Sigmoid colon (tissue), 7 donors: ENCODE measurements around the gene ARMH3. TPM values are rescaled to one million over a fixed set of nuclear protein-coding genes. Genes with fewer than 3 reads are reported as not detected.

Source experiments
- DNase-seq: peaks from one replicate; pipeline ENCODE4 v3.0.0-alpha.2; 2019
- H3K27ac ChIP-seq, 4 donors: fragments of 200-600 bp; sonication (generic); one replicate each; pipeline ENCODE4 v1.5.1; 2016 to 2019; ENCODE audit warnings: mild to moderate bottlenecking in 1 of 4
- H3K27me3 ChIP-seq, 3 donors: fragments of 200-600 bp; sonication (generic); one replicate each; pipeline ENCODE4 v1.5.1; 2019; ENCODE audit warnings: mild to moderate bottlenecking in 1 of 3
- H3K36me3 ChIP-seq, 4 donors: fragments of 200-600 bp; sonication (generic); one replicate each; pipeline ENCODE4 v1.5.1; 2016 to 2019
- H3K4me1 ChIP-seq, 4 donors: fragments of 200-600 bp; sonication (generic); one replicate each; pipeline ENCODE4 v1.5.1; 2017 to 2019
- H3K4me3 ChIP-seq, 4 donors: fragments of 200-600 bp; sonication (generic); one replicate each; pipeline ENCODE4 v1.5.1; 2017 to 2019; ENCODE audit warnings: mild to moderate bottlenecking in 2 of 4, moderate library complexity in 1 of 4
- H3K9me3 ChIP-seq, 4 donors: fragments of 200-600 bp in 3 of 4; sonication (generic) in 3 of 4; one replicate each; pipeline versions ENCODE4 v1.5.1 to v1.6.1; 2013 to 2019
- EP300 ChIP-seq, 4 donors: sonication (generic); formaldehyde crosslinking; IDR thresholded peaks; one replicate each; pipeline ENCODE4 v1.6.1; 2017; ENCODE audit warnings: antibody characterized with exemption in 4 of 4
- POLR2A ChIP-seq, 2 donors: fragments of 450-650 bp; IDR thresholded peaks; one replicate each; pipeline ENCODE4 v1.6.1; 2016; ENCODE audit warnings: antibody characterized with exemption in 2 of 2, mild to moderate bottlenecking in 2 of 2, moderate library complexity in 2 of 2
- POLR2AphosphoS5 ChIP-seq, 4 donors: sonication (generic); formaldehyde crosslinking; IDR thresholded peaks; one replicate each; pipeline ENCODE4 v1.6.1; 2017; ENCODE audit warnings: antibody characterized with exemption in 4 of 4
- WGBS, 2 donors: extraction: QIAGEN DNeasy Blood & Tissue Kit; methylation state at CpG; one replicate each; pipeline ENCODE4 v1.1.7; 2013; 5-methylcytosine and 5-hydroxymethylcytosine counted together
- intact Hi-C: fragments of 100-400 bp; cut with DNase I; formaldehyde crosslinking; loops from one replicate; pipeline ENCODE4 v1.15.1; 2023
- polyA plus RNA-seq, 3 donors: library from polyadenylated mRNA; stranded (reverse); fragments of 200-250 nt; gene quantifications; one replicate each; pipeline ENCODE4 v1.2.3, GENCODE V29; 2013
- total RNA-seq, 4 donors: library from RNA; depleted of rRNA; stranded (reverse); fragments of >200 nt; gene quantifications; one replicate each; pipeline ENCODE4 v1.1.0, GENCODE V29; 2016
- TF ChIP-seq, protein P1 (sequence below), 4 experiments: fragments of 450-650 bp in 3 of 4; fragments of 200-600 bp in 1 of 4; IDR thresholded peaks; one replicate each; pipeline ENCODE4 v1.5.1; 2016 to 2019; ENCODE audit warnings: antibody characterized with exemption in 4 of 4, mild to moderate bottlenecking in 3 of 4, moderate library complexity in 2 of 4
- donor health status: healthy with polysubstance abuse.
- donor health status: Bipolar disorder and iron deficiency.
- donor health status: healthy.

Gene ARMH3
- total and polyA plus RNA-seq, 7 donors: 17.4 to 23.2 (median 19.1) TPM

DNA sequence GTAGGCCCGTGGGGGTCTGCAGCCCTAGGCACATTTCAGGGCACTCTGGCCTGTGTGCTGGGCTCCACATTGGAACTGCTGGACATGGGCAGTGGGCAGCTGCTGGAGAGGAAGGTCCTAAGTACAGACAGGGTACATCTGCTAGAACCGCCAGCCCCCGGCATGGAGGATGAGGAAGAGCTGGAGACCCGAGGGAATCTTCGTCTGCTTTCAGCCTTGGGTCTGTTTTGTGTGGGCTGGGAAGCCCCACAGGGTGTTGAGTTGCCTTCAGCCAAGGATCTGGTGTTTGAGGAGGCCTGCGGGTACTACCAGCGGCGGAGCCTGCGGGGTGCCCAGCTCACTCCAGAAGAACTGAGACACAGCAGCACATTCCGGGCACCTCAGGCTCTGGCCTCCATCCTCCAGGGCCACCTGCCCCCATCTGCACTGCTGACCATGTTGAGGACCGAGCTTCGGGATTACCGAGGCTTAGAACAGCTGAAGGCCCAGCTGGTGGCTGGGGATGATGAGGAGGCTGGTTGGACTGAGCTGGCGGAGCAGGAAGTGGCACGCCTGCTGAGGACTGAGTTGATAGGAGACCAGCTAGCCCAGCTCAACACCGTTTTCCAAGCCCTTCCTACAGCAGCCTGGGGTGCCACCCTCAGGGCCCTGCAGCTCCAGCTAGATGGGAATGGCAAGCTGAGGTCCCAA, 10.6 kb upstream of the ARMH3 start:
- no peaks in the 10 kb centered on the region for H3K27me3 ChIP-seq
- 60 to 81% methylated on average over 16 of the region's 16 CpGs for WGBS, 2 donors
- TF ChIP-seq, protein P1, sequence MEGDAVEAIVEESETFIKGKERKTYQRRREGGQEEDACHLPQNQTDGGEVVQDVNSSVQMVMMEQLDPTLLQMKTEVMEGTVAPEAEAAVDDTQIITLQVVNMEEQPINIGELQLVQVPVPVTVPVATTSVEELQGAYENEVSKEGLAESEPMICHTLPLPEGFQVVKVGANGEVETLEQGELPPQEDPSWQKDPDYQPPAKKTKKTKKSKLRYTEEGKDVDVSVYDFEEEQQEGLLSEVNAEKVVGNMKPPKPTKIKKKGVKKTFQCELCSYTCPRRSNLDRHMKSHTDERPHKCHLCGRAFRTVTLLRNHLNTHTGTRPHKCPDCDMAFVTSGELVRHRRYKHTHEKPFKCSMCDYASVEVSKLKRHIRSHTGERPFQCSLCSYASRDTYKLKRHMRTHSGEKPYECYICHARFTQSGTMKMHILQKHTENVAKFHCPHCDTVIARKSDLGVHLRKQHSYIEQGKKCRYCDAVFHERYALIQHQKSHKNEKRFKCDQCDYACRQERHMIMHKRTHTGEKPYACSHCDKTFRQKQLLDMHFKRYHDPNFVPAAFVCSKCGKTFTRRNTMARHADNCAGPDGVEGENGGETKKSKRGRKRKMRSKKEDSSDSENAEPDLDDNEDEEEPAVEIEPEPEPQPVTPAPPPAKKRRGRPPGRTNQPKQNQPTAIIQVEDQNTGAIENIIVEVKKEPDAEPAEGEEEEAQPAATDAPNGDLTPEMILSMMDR (IDR thresholded peaks at IDR 0.05): no peak
- TF ChIP-seq EP300 (IDR thresholded peaks at IDR 0.05) (no peak), POLR2AphosphoS5 (IDR thresholded peaks at IDR 0.05) (no peak)
- peak overlapping the region; percentile 90 to 94 (median 93) for H3K27ac ChIP-seq
- peaks cover 0 to 44% (median 33%) of the 10 kb centered on the region in 4 donors for H3K4me1 ChIP-seq
- H3K9me3 ChIP-seq: no peaks in the 10 kb centered on the region
- no peak for DNase-seq
- peak overlapping the region; percentile 61 to 87 (median 84) for H3K4me3 ChIP-seq
- peaks cover 0 to 12% (median 7%) of the 10 kb centered on the region in 4 donors for H3K36me3 ChIP-seq
- intact Hi-C loops: no loop called here

DNA sequence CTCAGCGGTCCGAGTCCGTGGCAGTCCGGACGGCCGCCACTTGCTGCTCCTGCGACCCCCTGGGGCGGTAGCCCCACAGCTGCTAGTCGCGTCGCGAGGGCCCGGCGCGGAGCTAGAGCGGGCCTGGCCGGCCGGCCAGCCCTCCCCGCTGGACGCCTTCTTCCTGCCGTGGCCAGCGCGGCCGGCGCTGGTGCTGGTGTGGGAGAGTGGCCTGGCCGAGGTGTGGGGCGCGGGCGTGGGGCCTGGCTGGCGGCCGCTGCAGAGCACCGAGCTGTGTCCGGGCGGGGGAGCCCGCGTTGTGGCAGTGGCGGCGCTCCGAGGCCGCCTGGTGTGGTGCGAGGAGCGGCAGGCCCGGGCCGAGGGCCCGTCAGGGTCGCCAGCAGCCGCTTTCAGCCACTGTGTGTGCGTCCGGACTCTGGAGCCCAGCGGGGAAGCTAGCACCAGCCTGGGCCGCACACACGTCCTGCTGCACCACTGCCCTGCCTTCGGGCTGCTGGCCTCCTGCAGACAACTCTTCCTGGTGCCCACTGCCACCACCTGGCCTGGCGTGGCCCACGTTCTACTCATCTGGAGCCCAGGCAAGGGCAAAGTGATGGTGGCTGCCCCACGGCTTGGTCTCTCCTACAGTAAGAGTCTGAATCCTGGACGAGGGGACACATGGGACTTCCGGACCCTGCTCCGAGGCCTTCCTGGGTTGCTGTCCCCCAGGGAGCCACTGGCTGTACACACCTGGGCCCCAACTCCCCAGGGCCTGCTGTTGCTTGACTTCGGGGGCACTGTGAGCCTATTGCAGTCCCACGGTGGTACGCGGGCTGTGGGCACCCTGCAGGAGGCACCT, 9.8 kb upstream of the ARMH3 start:
- H3K27me3 ChIP-seq: no peaks in the 10 kb centered on the region
- TF ChIP-seq, protein P1 (IDR thresholded peaks at IDR 0.05): no peak
- no peak for TF ChIP-seq POLR2AphosphoS5 (IDR thresholded peaks at IDR 0.05)
- WGBS, 2 donors: 4 to 7% methylated on average over 63 of the region's 63 CpGs
- peak overlapping the region; percentile 61 to 87 (median 84) for H3K4me3 ChIP-seq
- H3K27ac ChIP-seq: peak overlapping the region; percentile 90 to 94 (median 93)
- peaks cover 0 to 44% (median 33%) of the 10 kb centered on the region in 4 donors for H3K4me1 ChIP-seq
- intact Hi-C loops: loop anchor here (1.0 to 2.0 kb wide), 2 partner anchors 9 to 53 kb away; partner anchors contain the start of gene ARMH3
- H3K9me3 ChIP-seq: no peaks in the 10 kb centered on the region
- peaks cover 0 to 12% (median 7%) of the 10 kb centered on the region in 4 donors for H3K36me3 ChIP-seq
- peak; percentile 68 for DNase-seq

GRCh38 chr10:102064868-102065560, 9.0 kb upstream of the ARMH3 start, which contains the start of gene HPS6:
Gene HPS6 (plus strand): TSS chr10:102065349. CDS start chr10:102065475, 126 bp downstream.
- WGBS, 2 donors: 0 to 1% methylated on average over 61 of the region's 61 CpGs
- TF ChIP-seq EP300 (IDR thresholded peaks at IDR 0.05): no peak
- TF ChIP-seq, protein P1 (IDR thresholded peaks at IDR 0.05): no peak
- peak; percentile 57 to 89 (median 78) for TF ChIP-seq POLR2AphosphoS5 (IDR thresholded peaks at IDR 0.05)
- TF ChIP-seq POLR2A (IDR thresholded peaks at IDR 0.05): peak; percentile 48 to 50
- intact Hi-C loops: loop anchor here (1.0 to 2.0 kb wide), 2 partner anchors 9 to 54 kb away; partner anchors contain the start of gene ARMH3

DNA sequence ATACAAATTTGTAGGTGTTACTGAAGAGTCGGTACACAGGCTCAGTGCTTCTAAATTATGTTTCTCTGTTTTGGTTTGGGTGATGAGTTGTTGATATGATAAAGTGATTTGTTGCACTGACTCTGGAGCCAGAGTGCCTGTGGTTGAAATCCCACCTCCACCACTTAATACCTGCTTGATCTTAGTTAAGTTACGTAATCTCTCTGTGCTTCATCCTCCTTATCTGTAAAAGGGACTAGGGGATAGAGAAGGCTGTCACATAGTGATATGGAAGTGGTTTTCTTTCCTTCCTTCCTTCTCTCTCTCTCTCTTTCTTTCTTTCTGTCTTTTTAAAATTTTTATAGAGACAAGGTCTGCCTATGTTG, 8.5 kb upstream of the ARMH3 start:
- intact Hi-C loops: loop anchor here (2.0 kb wide), 1 partner anchor 54 kb away; no protein-coding TSS in a partner anchor
- Histone ChIP-seq H3K9me3 (no peaks in the 10 kb centered on the region), H3K27ac (peak overlapping the region; percentile 90 to 94 (median 93)), H3K36me3 (peaks cover 0 to 12% (median 7%) of the 10 kb centered on the region in 4 donors), H3K27me3 (no peaks in the 10 kb centered on the region), H3K4me3 (peak overlapping the region in 3 of 4 donors; percentile 82 to 87 (median 86)), H3K4me1 (peaks cover 0 to 44% (median 33%) of the 10 kb centered on the region in 4 donors)
- WGBS, 2 donors: 77 to 81% methylated on average over 2 of the region's 2 CpGs
- TF ChIP-seq POLR2AphosphoS5 (IDR thresholded peaks at IDR 0.05) (no peak), EP300 (IDR thresholded peaks at IDR 0.05) (no peak), POLR2A (IDR thresholded peaks at IDR 0.05) (no peak)
- TF ChIP-seq, protein P1 (IDR thresholded peaks at IDR 0.05): no peak
- DNase-seq: no peak

More at GRCh38 chr10:102064868-102065560, 9.0 kb upstream of the ARMH3 start, which contains the start of gene HPS6:
- Histone ChIP-seq H3K27me3 (no peaks in the 10 kb centered on the region), H3K4me1 (peaks cover 0 to 44% (median 33%) of the 10 kb centered on the region in 4 donors), H3K9me3 (no peaks in the 10 kb centered on the region), H3K4me3 (peak within 1 kb of the TSS; percentile 61 to 87 (median 84)), H3K27ac (peak within 1 kb of the TSS; percentile 90 to 94 (median 93)), H3K36me3 (peaks cover 0 to 12% (median 7%) of the 10 kb centered on the region in 4 donors)
- DNase-seq: peak; percentile 95
